Small intestine (tissue), 7 donors: ENCODE measurements around the gene EMSY. TPM values are rescaled to one million over a fixed set of nuclear protein-coding genes. Genes with fewer than 3 reads are reported as not detected.

ENCODE experiments used
- DNase-seq, 2 donors: peaks; one replicate each; pipeline versions ENCODE4 v3.0.0 to v3.0.0-alpha.2; 2013
- FAIRE-seq: peaks from 2 replicates; lab custom pipeline; 2012; peaks lifted over from hg19 to GRCh38; lab: Jason Lieb, UNC
- H3K27ac ChIP-seq, 3 donors: one replicate each; pipeline ENCODE4 v1.5.1; 2013; ENCODE audit warnings: low read length in 2 of 3, mild to moderate bottlenecking in 2 of 3, control low read depth in 1 of 3, inconsistent platforms in 1 of 3, low read depth in 1 of 3, moderate library complexity in 1 of 3
- H3K27me3 ChIP-seq, 3 donors: one replicate each; pipeline ENCODE4 v1.6.1; 2013; ENCODE audit warnings: low read length in 3 of 3, inconsistent platforms in 1 of 3; ENCODE audit not compliant: control insufficient read depth in 3 of 3, insufficient read depth in 3 of 3
- H3K36me3 ChIP-seq, 3 donors: one replicate each; pipeline ENCODE4 v1.6.1; 2013; ENCODE audit warnings: low read length in 3 of 3, inconsistent platforms in 1 of 3, low read depth in 1 of 3, mild to moderate bottlenecking in 1 of 3, moderate library complexity in 1 of 3; ENCODE audit not compliant: control insufficient read depth in 3 of 3, insufficient read depth in 2 of 3
- H3K4me1 ChIP-seq, 3 donors: one replicate each; pipeline ENCODE4 v1.6.1; 2013; ENCODE audit warnings: low read length in 2 of 3, inconsistent platforms in 1 of 3, low read depth in 1 of 3, mild to moderate bottlenecking in 1 of 3, moderate library complexity in 1 of 3; ENCODE audit not compliant: control insufficient read depth in 3 of 3, insufficient read depth in 2 of 3
- H3K4me3 ChIP-seq, 3 donors: one replicate each; pipeline ENCODE4 v1.5.1; 2013; ENCODE audit warnings: low read length in 3 of 3, control low read depth in 1 of 3, inconsistent platforms in 1 of 3, low read depth in 1 of 3, mild to moderate bottlenecking in 1 of 3, moderate library complexity in 1 of 3
- H3K9me3 ChIP-seq, 2 donors: one replicate each; pipeline ENCODE4 v1.6.1; 2013; ENCODE audit warnings: low read depth in 1 of 2, low read length in 1 of 2; ENCODE audit not compliant: control insufficient read depth in 2 of 2, insufficient read depth in 1 of 2
- WGBS, 3 donors: extraction: QIAGEN DNeasy Blood & Tissue Kit; methylation state at CpG; one replicate each; pipeline ENCODE4 v1.1.7; 2013; 5-methylcytosine and 5-hydroxymethylcytosine counted together
- polyA plus RNA-seq, 4 donors: library from polyadenylated mRNA; stranded (reverse) in 3 of 4; unstranded in 1 of 4; fragments of 200-250 nt in 3 of 4; fragments of 120-200 nt in 1 of 4; gene quantifications; one replicate each; pipeline versions ENCODE4 v1.2.1 to v1.2.3, GENCODE V29; 2013
- donor health status: healthy with polysubstance abuse.
- donor health status: control.
- donor health status: control.
- donor health status: Bipolar disorder and iron deficiency.
- donor health status: healthy.

Gene EMSY
- polyA plus RNA-seq, 4 donors, result 3.8 to 16.4 (median 6.1) TPM

DNA sequence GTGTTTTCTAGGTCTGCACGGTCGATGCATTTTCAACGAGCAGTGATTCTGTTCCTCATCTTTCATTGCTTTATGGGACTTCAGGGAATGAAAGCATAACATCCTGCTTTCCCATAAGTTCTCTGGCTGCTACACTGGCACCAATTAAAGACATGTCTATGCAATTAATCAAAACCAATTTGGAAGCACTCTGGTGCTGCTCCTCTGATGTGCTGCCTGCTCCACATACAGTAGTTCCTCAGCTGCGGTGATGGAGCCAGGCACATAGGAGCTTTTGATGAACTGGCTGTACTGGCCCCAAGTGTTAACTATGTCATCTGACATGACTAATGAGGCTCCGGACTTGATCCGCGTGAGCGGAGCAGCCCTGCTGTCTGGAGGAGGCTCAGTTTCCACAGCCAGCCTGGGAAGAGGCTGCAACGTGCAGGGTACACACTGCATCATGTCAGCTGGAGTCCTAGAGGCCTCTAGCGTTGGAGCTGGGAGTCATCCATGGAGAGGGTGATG lies 33.9 kb upstream of the EMSY start:
- H3K36me3 ChIP-seq, result no peaks in the 10 kb centered on the region
- H3K4me3 ChIP-seq, result no peak overlapping the region
- FAIRE-seq (no peak), DNase-seq (no peak)
- H3K27ac ChIP-seq, result no peak overlapping the region
- H3K27me3 ChIP-seq, result no peaks in the 10 kb centered on the region
- 75 to 92% (median 88%) methylated on average over 10 of the region's 10 CpGs for WGBS, 3 donors
- H3K9me3 ChIP-seq, result no peaks in the 10 kb centered on the region
- no peaks in the 10 kb centered on the region for H3K4me1 ChIP-seq

DNA sequence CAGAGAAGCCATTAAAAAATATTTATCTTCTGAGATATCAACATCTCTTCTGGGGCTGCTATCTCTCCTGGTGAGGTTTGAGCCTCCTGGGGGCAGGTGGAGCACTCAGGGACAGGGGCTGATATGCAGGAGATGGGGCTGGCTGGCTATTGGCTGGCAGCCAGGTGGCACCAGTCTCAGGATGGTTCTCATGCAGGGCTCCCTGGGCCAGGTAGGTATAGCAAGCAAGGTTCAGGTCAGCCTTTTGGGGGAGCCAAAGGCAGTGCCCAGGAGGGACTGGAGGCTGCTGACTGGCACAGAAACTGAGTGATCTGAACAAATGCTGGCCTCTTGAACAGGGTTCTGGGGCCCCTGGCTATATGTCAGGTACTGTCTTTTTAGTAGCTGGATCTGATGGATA lies 29.7 kb upstream of the EMSY start:
- FAIRE-seq (no peak), DNase-seq (no peak)
- Histone ChIP-seq H3K36me3 (no peaks in the 10 kb centered on the region), H3K27ac (no peak overlapping the region), H3K27me3 (no peaks in the 10 kb centered on the region), H3K9me3 (no peaks in the 10 kb centered on the region), H3K4me3 (no peak overlapping the region), H3K4me1 (no peaks in the 10 kb centered on the region)

DNA sequence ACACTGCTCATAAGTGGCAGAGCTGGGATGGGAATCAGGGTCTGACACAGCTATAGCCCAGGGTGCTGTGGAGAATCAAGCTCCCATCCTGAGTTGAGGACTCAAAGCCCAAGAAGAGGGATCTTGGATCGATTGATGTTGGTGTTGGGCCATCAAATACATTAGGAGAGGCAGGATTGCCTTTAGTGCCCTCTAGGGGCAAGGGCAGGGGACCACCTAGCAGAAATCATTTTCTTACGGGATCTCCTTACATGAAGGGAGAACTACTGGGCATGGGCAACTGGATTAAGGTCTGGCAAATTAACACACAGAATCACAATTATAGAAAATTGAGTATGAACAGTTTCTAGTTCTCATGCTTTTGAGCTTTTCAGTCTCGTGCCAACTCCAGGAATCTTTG lies 24.9 kb upstream of the EMSY start:
- Histone ChIP-seq H3K27ac (no peak overlapping the region), H3K4me1 (no peaks in the 10 kb centered on the region), H3K27me3 (peaks cover 0 to 4% (median 0%) of the 10 kb centered on the region in 3 donors), H3K4me3 (no peak overlapping the region), H3K36me3 (no peaks in the 10 kb centered on the region), H3K9me3 (no peaks in the 10 kb centered on the region)
- FAIRE-seq (no peak), DNase-seq (peak in 1 of 2 donors; percentile 15)
- 51 to 65% (median 54%) methylated on average over 3 of the region's 3 CpGs for WGBS, 3 donors

DNA sequence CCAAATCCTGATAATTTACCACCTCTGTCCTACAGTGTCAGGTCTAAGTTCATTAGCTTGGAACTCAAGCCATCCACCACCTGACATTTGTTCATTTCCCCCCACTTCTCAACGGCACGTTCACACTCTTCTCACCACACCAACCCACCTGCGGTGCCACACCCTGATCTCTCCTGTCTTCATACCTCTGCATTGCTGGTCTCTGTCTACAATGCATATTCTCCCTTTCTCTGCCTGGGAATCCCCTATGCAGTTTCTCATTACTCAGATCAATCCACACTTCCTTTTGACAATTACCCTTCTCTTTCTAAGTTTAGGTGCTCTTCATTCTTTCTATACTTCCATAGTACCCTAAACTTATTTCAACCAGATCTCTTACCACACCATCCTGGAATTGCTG lies 20.4 kb upstream of the EMSY start:
- Histone ChIP-seq H3K27ac (no peak overlapping the region), H3K4me3 (no peak overlapping the region), H3K36me3 (no peaks in the 10 kb centered on the region), H3K27me3 (peaks cover 0 to 4% (median 0%) of the 10 kb centered on the region in 3 donors), H3K9me3 (no peaks in the 10 kb centered on the region), H3K4me1 (no peaks in the 10 kb centered on the region)
- WGBS, 3 donors, result 45 to 55% (median 52%) methylated on average over 3 of the region's 3 CpGs
- FAIRE-seq (no peak), DNase-seq (no peak)

DNA sequence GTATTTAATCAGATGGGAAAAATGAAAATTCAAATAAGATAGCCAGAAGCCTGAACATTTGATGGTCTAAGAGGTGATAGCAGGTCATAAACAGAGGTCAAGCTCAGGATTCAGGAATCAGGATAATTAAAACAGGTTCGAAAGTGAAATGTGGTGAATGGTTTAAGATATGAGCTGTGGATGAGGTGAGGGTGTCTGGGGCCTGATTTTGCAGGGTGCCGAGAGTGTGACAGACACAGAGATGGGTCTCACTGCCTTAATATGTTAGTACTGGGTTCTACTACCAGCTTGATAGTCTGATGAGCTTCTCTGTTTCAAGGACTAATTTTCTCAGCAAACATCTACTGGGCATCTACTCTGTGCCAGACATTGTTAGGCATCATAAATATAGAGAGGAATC lies 19.9 kb upstream of the EMSY start:
- Histone ChIP-seq H3K4me1 (no peaks in the 10 kb centered on the region), H3K36me3 (no peaks in the 10 kb centered on the region), H3K4me3 (no peak overlapping the region), H3K9me3 (no peaks in the 10 kb centered on the region), H3K27me3 (peaks cover 0 to 4% (median 0%) of the 10 kb centered on the region in 3 donors), H3K27ac (no peak overlapping the region)
- DNase-seq (no peak), FAIRE-seq (no peak)
- WGBS, 3 donors, result 72 to 90% (median 89%) methylated on average over 2 of the region's 2 CpGs

DNA sequence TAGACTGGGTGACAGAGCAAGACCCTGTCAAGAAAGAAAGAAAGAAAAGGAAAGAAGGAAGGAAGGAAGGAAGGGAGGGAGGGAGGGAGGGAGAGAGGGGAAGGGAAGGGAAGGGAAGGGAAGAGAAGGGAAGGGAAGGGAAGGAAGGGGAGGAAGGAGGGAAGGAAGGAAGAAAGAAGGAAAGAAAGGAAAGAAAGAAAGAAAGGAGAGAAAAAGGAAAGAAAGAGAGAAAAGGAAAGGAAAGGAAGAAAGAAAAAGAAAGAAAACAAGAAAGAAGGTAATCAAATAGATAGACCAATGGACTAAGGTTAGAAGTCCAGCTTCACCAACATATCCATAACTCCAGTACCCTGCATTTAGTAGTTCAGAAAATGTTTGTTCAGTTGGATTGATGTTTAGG lies 18.2 kb upstream of the EMSY start:
- DNase-seq (no peak), FAIRE-seq (no peak)
- Histone ChIP-seq H3K4me3 (no peak overlapping the region), H3K27ac (no peak overlapping the region), H3K36me3 (no peaks in the 10 kb centered on the region), H3K27me3 (peaks cover 0 to 4% (median 0%) of the 10 kb centered on the region in 3 donors), H3K9me3 (no peaks in the 10 kb centered on the region), H3K4me1 (no peaks in the 10 kb centered on the region)

DNA sequence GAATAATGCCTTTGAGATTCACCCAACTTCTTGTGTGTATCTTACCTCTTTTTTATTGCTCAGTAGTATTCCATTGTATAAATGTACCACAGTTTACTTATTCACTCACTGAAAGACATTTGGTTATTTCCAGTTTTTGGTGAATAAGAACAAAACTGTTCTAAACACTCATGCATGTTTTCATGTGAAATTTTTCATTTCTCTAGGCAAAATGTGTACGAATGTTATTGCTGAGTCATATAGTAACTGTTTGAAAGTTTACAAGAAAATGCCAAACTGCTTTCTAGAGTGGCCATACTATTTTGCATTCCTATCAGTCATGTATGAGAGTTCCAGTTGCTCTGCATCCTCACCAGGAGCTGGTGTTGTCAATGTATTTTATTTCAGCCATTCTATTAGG lies 8.8 kb upstream of the EMSY start:
- 66 to 93% (median 85%) methylated on average over 1 of the region's 1 CpG for WGBS, 3 donors

DNA sequence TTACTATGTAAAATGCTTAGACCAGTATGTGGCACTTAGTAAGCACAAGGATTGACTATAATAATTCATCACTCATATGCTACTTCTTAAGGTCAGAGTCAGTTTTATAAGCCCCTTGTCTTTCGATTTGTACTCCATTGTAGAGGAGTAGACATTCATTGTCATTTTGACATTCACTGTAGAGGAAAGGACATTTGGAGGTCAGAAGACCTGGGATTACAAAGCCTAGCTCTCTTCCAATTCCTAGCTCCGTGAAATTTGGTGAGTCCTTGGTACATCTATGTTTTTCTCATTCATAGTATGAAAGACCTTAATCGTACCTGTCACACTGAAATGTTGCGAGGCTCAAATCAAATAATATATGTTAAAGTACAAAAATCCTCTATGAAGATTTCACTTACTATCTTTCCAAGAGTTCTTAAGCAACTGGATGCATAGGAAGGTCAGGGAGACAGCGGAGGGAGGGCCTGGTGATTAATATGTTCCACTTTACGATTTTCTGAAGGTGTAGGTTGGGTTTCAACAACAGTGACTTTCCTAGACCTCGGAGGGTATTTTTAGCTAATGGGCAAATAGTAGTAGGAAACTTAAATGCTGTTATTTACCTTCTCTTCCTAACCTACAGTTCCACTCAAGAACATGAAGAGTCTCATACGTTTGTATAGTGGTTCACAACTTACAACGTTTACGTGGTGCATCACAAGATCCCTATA lies 1.4 kb upstream of the EMSY start:
- peak overlapping the region in 1 of 3 donors; percentile 91 for H3K27ac ChIP-seq
- DNase-seq, result peak; percentile 30 to 51
- no peaks in the 10 kb centered on the region for H3K27me3 ChIP-seq
- 11 to 25% (median 17%) methylated on average over 10 of the region's 10 CpGs for WGBS, 3 donors
- peaks cover 2 to 6% (median 5%) of the 10 kb centered on the region in 3 donors for H3K4me1 ChIP-seq
- no peaks in the 10 kb centered on the region for H3K9me3 ChIP-seq
- no peak for FAIRE-seq
- no peaks in the 10 kb centered on the region for H3K36me3 ChIP-seq
- peak overlapping the region; percentile 54 to 87 (median 83) for H3K4me3 ChIP-seq

More for the DNA sequence above, 8.8 kb upstream of the EMSY start:
- no peaks in the 10 kb centered on the region for H3K9me3 ChIP-seq
- no peaks in the 10 kb centered on the region for H3K4me1 ChIP-seq
- no peak overlapping the region for H3K4me3 ChIP-seq
- FAIRE-seq, result no peak
- H3K36me3 ChIP-seq, result no peaks in the 10 kb centered on the region
- DNase-seq, result no peak
- peaks cover 0 to 2% (median 0%) of the 10 kb centered on the region in 3 donors for H3K27me3 ChIP-seq
- no peak overlapping the region for H3K27ac ChIP-seq

DNA sequence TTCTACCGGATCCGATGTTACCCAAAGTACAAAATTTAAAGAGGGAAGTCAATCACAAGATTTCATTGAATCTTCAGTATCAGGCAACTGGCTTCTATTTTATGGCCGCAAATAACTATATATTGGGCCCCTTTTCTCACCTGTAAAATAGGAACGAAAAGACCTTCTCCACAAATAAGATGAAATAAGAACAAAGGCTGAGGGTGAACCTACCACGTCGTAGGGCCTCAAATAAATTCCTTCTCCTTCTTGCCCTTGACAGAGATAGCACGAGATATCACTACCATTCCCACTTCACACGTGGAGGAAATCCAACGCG lies 794 bp upstream of the EMSY start:
- Histone ChIP-seq H3K4me3 (peak overlapping the region; percentile 54 to 87 (median 83)), H3K4me1 (peaks cover 2 to 6% (median 5%) of the 10 kb centered on the region in 3 donors), H3K27ac (peak overlapping the region; percentile 63 to 98 (median 91)), H3K27me3 (no peaks in the 10 kb centered on the region), H3K9me3 (no peaks in the 10 kb centered on the region), H3K36me3 (no peaks in the 10 kb centered on the region)
- WGBS, 3 donors, result 0 to 1% (median 0%) methylated on average over 10 of the region's 10 CpGs
- DNase-seq (no peak), FAIRE-seq (no peak)
